HCT116 (cell line): ENCODE data around the gene FGF11. TPM values are rescaled to one million over a fixed set of nuclear protein-coding genes. Genes with fewer than 3 reads are reported as not detected.

Source experiments
- ATAC-seq: fragments of 200-7000 bp; cut with Tn5 transposase; 2 replicates; pipeline ENCODE4 v1.9.1; 2020; ENCODE audit warnings: mild to moderate bottlenecking, moderate library complexity
- BruUV-seq: library from RNA; stranded (reverse); fragments of 400-500 nt; replicated peaks from 2 replicates; lab custom pipeline; 2021; lab: Mats Ljungman, UMichigan
- CTCF ChIA-PET: fragments of 300-600 bp; sonication (Branson Sonifier 250); formaldehyde crosslinking; loops from one replicate; lab custom pipeline; 2021; ENCODE audit warnings: antibody characterized with exemption; lab: Charles Lee
- POLR2A ChIA-PET: fragments of 300-600, 350-600 bp; sonication (Branson Sonifier 250); formaldehyde crosslinking; loops from one replicate; lab custom pipeline; 2021; ENCODE audit warnings: antibody characterized with exemption; lab: Charles Lee
- RAD21 ChIA-PET, 2 experiments: fragments of 300-600 bp; sonication (Branson Sonifier 250); formaldehyde crosslinking; loops; one replicate each; lab custom pipeline; 2023; ENCODE audit warnings: low total read pairs in 2 of 2; ENCODE audit not compliant: uncharacterized antibody in 2 of 2, unreplicated experiment in 2 of 2, low non-redundant PET in 1 of 2; lab: Charles Lee
- DNase-seq: peaks from one replicate; pipeline ENCODE4 v3.0.0-alpha.2; 2010; ENCODE audit warnings: low read depth, low spot score
- H2AFZ ChIP-seq: fragments of 200-600 bp; shearing (Covaris generic), sonication (generic); 2 replicates; pipeline ENCODE4 v1.6.1; 2017; ENCODE audit warnings: low read depth, mixed run types, mixed read lengths, antibody characterized with exemption, low read length; ENCODE audit not compliant: poor library complexity, severe bottlenecking
- H3K27ac ChIP-seq: 2 replicates; pipeline ENCODE4 v1.5.1; 2012; ENCODE audit warnings: low read depth, low read length
- H3K27me3 ChIP-seq: fragments of 200-600 bp; sonication (generic); 2 replicates; pipeline ENCODE4 v1.6.1; 2016; ENCODE audit warnings: mixed run types, low read length, mixed read lengths; ENCODE audit not compliant: insufficient read depth
- H3K36me3 ChIP-seq, 2 experiments: fragments of 200-500 bp in 1 of 2; fragments of 200-600 bp in 1 of 2; sonication (Bioruptor generic) in 1 of 2; sonication (generic) in 1 of 2; 2 replicates each; pipeline versions ENCODE4 v1.5.1 to v1.6.1; 2014 to 2016; ENCODE audit warnings: low read length in 2 of 2, inconsistent platforms in 1 of 2, mixed read lengths in 1 of 2, mixed run types in 1 of 2; ENCODE audit not compliant: insufficient read depth in 2 of 2, control insufficient read depth in 1 of 2
- H3K4me1 ChIP-seq, 2 experiments: fragments of 200-600 bp in 1 of 2; sonication (generic) in 1 of 2; 2 replicates each; pipeline versions ENCODE4 v1.5.1 to v1.6.1; 2012 to 2017; ENCODE audit warnings: low read length in 2 of 2, inconsistent platforms in 1 of 2, mild to moderate bottlenecking in 1 of 2, mixed read lengths in 1 of 2, mixed run types in 1 of 2, moderate library complexity in 1 of 2; ENCODE audit not compliant: insufficient read depth in 2 of 2, control insufficient read depth in 1 of 2
- H3K4me2 ChIP-seq: fragments of 200-600 bp; sonication (generic); 2 replicates; pipeline ENCODE4 v1.6.1; 2017; ENCODE audit warnings: mixed run types, low read length, mixed read lengths
- H3K4me3 ChIP-seq, 2 experiments: fragments of 200-600 bp in 1 of 2; sonication (generic) in 1 of 2; replicated peaks in 1 of 2; 2 replicates each; pipeline ENCODE4 v1.5.1; 2011 to 2016; ENCODE audit warnings: low read length in 2 of 2, control low read depth in 1 of 2, low read depth in 1 of 2, mild to moderate bottlenecking in 1 of 2, mixed read lengths in 1 of 2, mixed run types in 1 of 2
- H3K79me2 ChIP-seq: fragments of 200-600 bp; sonication (generic); 2 replicates; pipeline ENCODE4 v1.6.1; 2017; ENCODE audit warnings: mild to moderate bottlenecking, mixed run types, low read length, moderate library complexity, mixed read lengths; ENCODE audit not compliant: insufficient read depth
- H3K9ac ChIP-seq: fragments of 200-600 bp; sonication (generic); 2 replicates; pipeline ENCODE4 v1.6.1; 2016; ENCODE audit warnings: low read length, mixed read lengths
- H3K9me2 ChIP-seq: fragments of 200-600 bp; sonication (generic), shearing (Covaris generic); 2 replicates; pipeline ENCODE4 v1.6.1; 2017; ENCODE audit warnings: mixed run types, mild to moderate bottlenecking, moderate library complexity; ENCODE audit not compliant: insufficient read depth
- H3K9me3 ChIP-seq, 2 experiments: fragments of 200-500 bp in 1 of 2; fragments of 200-600 bp in 1 of 2; sonication (Bioruptor generic) in 1 of 2; sonication (generic) in 1 of 2; 2 replicates each; pipeline ENCODE4 v1.6.1; 2014 to 2017; ENCODE audit warnings: low read length in 2 of 2, mixed read lengths in 2 of 2, inconsistent platforms in 1 of 2, low read depth in 1 of 2, mild to moderate bottlenecking in 1 of 2, mixed run types in 1 of 2, moderate library complexity in 1 of 2; ENCODE audit not compliant: control insufficient read depth in 1 of 2, insufficient read depth in 1 of 2
- H4K20me1 ChIP-seq: fragments of 200-600 bp; sonication (generic), shearing (Covaris generic); 2 replicates; pipeline ENCODE4 v1.6.1; 2017; ENCODE audit warnings: mixed run types, mild to moderate bottlenecking, moderate library complexity; ENCODE audit not compliant: insufficient read depth
- CBX3 ChIP-seq: IDR thresholded peaks from 2 replicates; pipeline ENCODE4 v1.6.1; 2012; ENCODE audit warnings: low read depth
- CEBPB ChIP-seq: IDR thresholded peaks from 2 replicates; pipeline ENCODE4 v1.6.1; 2012; ENCODE audit warnings: low read depth
- EZH2 ChIP-seq: fragments of 200-600 bp; sonication (generic); IDR thresholded peaks from 2 replicates; pipeline ENCODE4 v1.6.1; 2017; ENCODE audit warnings: antibody characterized with exemption, mixed run types
- FOSL1 ChIP-seq: IDR thresholded peaks from 2 replicates; pipeline ENCODE4 v1.6.1; 2012; ENCODE audit warnings: low read depth
- JUND ChIP-seq: IDR thresholded peaks from 2 replicates; pipeline ENCODE4 v1.6.1; 2012
- MAX ChIP-seq: IDR thresholded peaks from 2 replicates; pipeline ENCODE4 v1.6.1; 2012
- POLR2A ChIP-seq: IDR thresholded peaks from 2 replicates; pipeline ENCODE4 v1.7.0; 2011; ENCODE audit warnings: borderline replicate concordance; ENCODE audit not compliant: insufficient read depth, insufficient read length; ENCODE audit errors: extremely low read depth
- POLR2AphosphoS5 ChIP-seq: IDR thresholded peaks from 2 replicates; pipeline ENCODE4 v1.6.1; 2011; ENCODE audit warnings: mild to moderate bottlenecking, low read depth, low read length, moderate library complexity
- SIN3A ChIP-seq: IDR thresholded peaks from 2 replicates; pipeline ENCODE4 v1.6.1; 2012; ENCODE audit warnings: low read depth
- SRF ChIP-seq: IDR thresholded peaks from 2 replicates; pipeline ENCODE4 v1.6.1; 2012; ENCODE audit warnings: low read depth
- YY1 ChIP-seq: IDR thresholded peaks from 2 replicates; pipeline ENCODE4 v1.6.1; 2011; ENCODE audit warnings: low read length, low read depth, moderate library complexity, mild to moderate bottlenecking; ENCODE audit not compliant: insufficient replicate concordance; ENCODE audit errors: extremely low read depth
- intact Hi-C: fragments of 100-400 bp; cut with micrococcal nuclease; formaldehyde crosslinking; loops from 2 replicates; pipeline ENCODE4 v1.10.0; 2022
- total RNA-seq: library from RNA; stranded (reverse); gene quantifications from one replicate; pipeline ENCODE4 v1.2.1, GENCODE V29; 2021; ENCODE audit not compliant: unreplicated experiment
- TF ChIP-seq, protein P1 (sequence below): IDR thresholded peaks from 2 replicates; pipeline ENCODE4 v1.6.1; 2012
- TF ChIP-seq, protein P2 (sequence below), 3 experiments: fragments of 200-600 bp in 1 of 3; sonication (generic) in 1 of 3; IDR thresholded peaks in 2 of 3; conservative IDR thresholded peaks in 1 of 3; 2 replicates each; pipeline ENCODE4 v1.5.1; 2012 to 2017; ENCODE audit warnings: low read depth in 2 of 3, low read length in 2 of 3, antibody characterized with exemption in 1 of 3, borderline replicate concordance in 1 of 3, control low read depth in 1 of 3, mild to moderate bottlenecking in 1 of 3, mixed read lengths in 1 of 3, mixed run types in 1 of 3, moderate library complexity in 1 of 3; ENCODE audit not compliant: insufficient read depth in 1 of 3

FGF11 gene
- total RNA-seq, 1 experiment from 2014 or later: 6.1 TPM

- no peak for ATAC-seq
- POLR2A ChIA-PET: no interaction called here
- no peak for TF ChIP-seq SRF
- TF ChIP-seq, protein P1, sequence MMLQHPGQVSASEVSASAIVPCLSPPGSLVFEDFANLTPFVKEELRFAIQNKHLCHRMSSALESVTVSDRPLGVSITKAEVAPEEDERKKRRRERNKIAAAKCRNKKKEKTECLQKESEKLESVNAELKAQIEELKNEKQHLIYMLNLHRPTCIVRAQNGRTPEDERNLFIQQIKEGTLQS: no peak
- no peak for TF ChIP-seq MAX
- TF ChIP-seq POLR2AphosphoS5: no peak
Observed at GRCh38 chr17:7467498-7467897, 28.2 kb downstream of the FGF11 start.

GRCh38 chr17:7468290-7468689 lies 29.0 kb downstream of the FGF11 start:
- no peaks in the 10 kb centered on the region for H3K9me3 ChIP-seq
- POLR2A ChIA-PET: no interaction called here
- H4K20me1 ChIP-seq: no peaks in the 10 kb centered on the region
- intact Hi-C loops: no loop called here
- H3K4me1 ChIP-seq: peaks cover 0 to 5% of the 10 kb centered on the region in 2 experiments; a peak in 1 of 4 replicates
- no peak overlapping the region for H3K9ac ChIP-seq
- H3K4me2 ChIP-seq: no peak overlapping the region
- RAD21 ChIA-PET: no interaction called here
- no peak overlapping the region for H3K4me3 ChIP-seq
- BruUV-seq: no TSS peak
- DNase-seq (no peak), ATAC-seq (no peak)
- TF ChIP-seq POLR2AphosphoS5: no peak
- no peak for TF ChIP-seq JUND
- no peak for TF ChIP-seq EZH2
- TF ChIP-seq CBX3: no peak
- TF ChIP-seq CEBPB: no peak
- TF ChIP-seq YY1: no peak
- no peak for TF ChIP-seq SIN3A
- TF ChIP-seq, protein P2, sequence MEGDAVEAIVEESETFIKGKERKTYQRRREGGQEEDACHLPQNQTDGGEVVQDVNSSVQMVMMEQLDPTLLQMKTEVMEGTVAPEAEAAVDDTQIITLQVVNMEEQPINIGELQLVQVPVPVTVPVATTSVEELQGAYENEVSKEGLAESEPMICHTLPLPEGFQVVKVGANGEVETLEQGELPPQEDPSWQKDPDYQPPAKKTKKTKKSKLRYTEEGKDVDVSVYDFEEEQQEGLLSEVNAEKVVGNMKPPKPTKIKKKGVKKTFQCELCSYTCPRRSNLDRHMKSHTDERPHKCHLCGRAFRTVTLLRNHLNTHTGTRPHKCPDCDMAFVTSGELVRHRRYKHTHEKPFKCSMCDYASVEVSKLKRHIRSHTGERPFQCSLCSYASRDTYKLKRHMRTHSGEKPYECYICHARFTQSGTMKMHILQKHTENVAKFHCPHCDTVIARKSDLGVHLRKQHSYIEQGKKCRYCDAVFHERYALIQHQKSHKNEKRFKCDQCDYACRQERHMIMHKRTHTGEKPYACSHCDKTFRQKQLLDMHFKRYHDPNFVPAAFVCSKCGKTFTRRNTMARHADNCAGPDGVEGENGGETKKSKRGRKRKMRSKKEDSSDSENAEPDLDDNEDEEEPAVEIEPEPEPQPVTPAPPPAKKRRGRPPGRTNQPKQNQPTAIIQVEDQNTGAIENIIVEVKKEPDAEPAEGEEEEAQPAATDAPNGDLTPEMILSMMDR (IDR thresholded peaks at IDR 0.05 in 2 of 3, conservative IDR thresholded peaks at IDR 0.05 in 1 of 3; ENCODE audit: borderline replicate concordance in 1 of 3, insufficient read depth in 1 of 3, low read depth in 2 of 3, low read length in 2 of 3): no peak
- TF ChIP-seq FOSL1: no peak
- TF ChIP-seq POLR2A: no peak
- H3K27me3 ChIP-seq: no peaks in the 10 kb centered on the region
- H3K27ac ChIP-seq: no peak overlapping the region
- H3K9me2 ChIP-seq: no peaks in the 10 kb centered on the region
- no peak overlapping the region for H2AFZ ChIP-seq
- no peaks in the 10 kb centered on the region; a peak in 2 of 4 replicates for H3K36me3 ChIP-seq
- CTCF ChIA-PET: no interaction called here
- H3K79me2 ChIP-seq: peaks cover 4% of the 10 kb centered on the region; the same call in 1 of the 2 replicates

More at GRCh38 chr17:7467498-7467897, 28.2 kb downstream of the FGF11 start:
- ChIA-PET RAD21 (no interaction called here), CTCF (no interaction called here)
- Histone ChIP-seq H3K79me2 (peaks cover 4% of the 10 kb centered on the region; the same call in 1 of the 2 replicates), H3K36me3 (no peaks in the 10 kb centered on the region; a peak in 2 of 4 replicates), H2AFZ (no peak overlapping the region), H3K27me3 (no peaks in the 10 kb centered on the region), H3K4me1 (peaks cover 0 to 5% of the 10 kb centered on the region in 2 experiments; a peak in 1 of 4 replicates), H3K4me3 (no peak overlapping the region), H3K9me2 (no peaks in the 10 kb centered on the region), H3K27ac (no peak overlapping the region), H3K9me3 (no peaks in the 10 kb centered on the region), H3K9ac (no peak overlapping the region), H3K4me2 (no peak overlapping the region), H4K20me1 (no peaks in the 10 kb centered on the region)
- intact Hi-C loops: no loop called here
- no peak for DNase-seq
- BruUV-seq: no TSS peak
